Esophagus muscularis mucosa (tissue), 4 donors: ENCODE data around the gene ARHGEF40.

Experiments used
- CTCF ChIP-seq, 3 experiments: fragments of 200-600 bp in 2 of 3; fragments of 450-650 bp in 1 of 3; sonication (generic) in 2 of 3; IDR thresholded peaks; one replicate each; pipeline ENCODE4 v1.5.1; 2017 to 2019; ENCODE audit warnings: antibody characterized with exemption in 3 of 3, mild to moderate bottlenecking in 2 of 3, moderate library complexity in 1 of 3
- EP300 ChIP-seq: sonication (generic); formaldehyde crosslinking; IDR thresholded peaks from one replicate; pipeline ENCODE4 v1.6.1; 2017; ENCODE audit warnings: antibody characterized with exemption
- POLR2AphosphoS5 ChIP-seq, 2 donors: sonication (generic); formaldehyde crosslinking; IDR thresholded peaks; one replicate each; pipeline ENCODE4 v1.6.1; 2017; ENCODE audit warnings: antibody characterized with exemption in 2 of 2

GRCh38 chr14:21083565-21084325 lies 13.6 kb downstream of the ARHGEF40 start:
- TF ChIP-seq POLR2AphosphoS5 (IDR thresholded peaks at IDR 0.05) (no peak), EP300 (no peak), CTCF (IDR thresholded peaks at IDR 0.05) (no peak)
